Panc1 (cell line): ENCODE data around the gene TLE7.
A peak's percentile ranks its signal among the peaks of the same experiment; 100 is the strongest.

Source experiments
- POLR2AphosphoS5 ChIP-seq: IDR thresholded peaks from 2 replicates; pipeline ENCODE4 v1.6.1; 2012; ENCODE audit warnings: mild to moderate bottlenecking, low read depth, low read length, moderate library complexity
- TCF7L2 ChIP-seq: IDR thresholded peaks from 2 replicates; pipeline ENCODE4 v1.6.1; 2011; ENCODE audit warnings: mild to moderate bottlenecking, low read depth, low read length, inconsistent platforms
- TF ChIP-seq, protein P1 (sequence below): fragments of 450-650 bp; IDR thresholded peaks from 2 replicates; pipeline ENCODE4 v1.5.1; 2017; ENCODE audit warnings: mild to moderate bottlenecking

GRCh38 chr16:71440669-71441347 lies 1.0 kb downstream of the TLE7 start:
- TF ChIP-seq POLR2AphosphoS5 = no peak
- no peak for TF ChIP-seq TCF7L2
- TF ChIP-seq, protein P1, sequence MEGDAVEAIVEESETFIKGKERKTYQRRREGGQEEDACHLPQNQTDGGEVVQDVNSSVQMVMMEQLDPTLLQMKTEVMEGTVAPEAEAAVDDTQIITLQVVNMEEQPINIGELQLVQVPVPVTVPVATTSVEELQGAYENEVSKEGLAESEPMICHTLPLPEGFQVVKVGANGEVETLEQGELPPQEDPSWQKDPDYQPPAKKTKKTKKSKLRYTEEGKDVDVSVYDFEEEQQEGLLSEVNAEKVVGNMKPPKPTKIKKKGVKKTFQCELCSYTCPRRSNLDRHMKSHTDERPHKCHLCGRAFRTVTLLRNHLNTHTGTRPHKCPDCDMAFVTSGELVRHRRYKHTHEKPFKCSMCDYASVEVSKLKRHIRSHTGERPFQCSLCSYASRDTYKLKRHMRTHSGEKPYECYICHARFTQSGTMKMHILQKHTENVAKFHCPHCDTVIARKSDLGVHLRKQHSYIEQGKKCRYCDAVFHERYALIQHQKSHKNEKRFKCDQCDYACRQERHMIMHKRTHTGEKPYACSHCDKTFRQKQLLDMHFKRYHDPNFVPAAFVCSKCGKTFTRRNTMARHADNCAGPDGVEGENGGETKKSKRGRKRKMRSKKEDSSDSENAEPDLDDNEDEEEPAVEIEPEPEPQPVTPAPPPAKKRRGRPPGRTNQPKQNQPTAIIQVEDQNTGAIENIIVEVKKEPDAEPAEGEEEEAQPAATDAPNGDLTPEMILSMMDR = peak; percentile 65
